Stimulated activated CD4-positive, alpha-beta T cell treated with anti-CD3 and anti-CD28 coated beads, Interleukin-4, amount 100 ng/mL, for 1 hour (primary cell): ENCODE results near the gene GLI1.

ENCODE experiments used
- DNase-seq: peaks from one replicate; pipeline ENCODE4 v3.0.0-alpha.2; 2020

The GLI1 gene

GRCh38 chr12:57461917-57462250 lies 2.3 kb downstream of the GLI1 start:
- no peak for DNase-seq

DNA sequence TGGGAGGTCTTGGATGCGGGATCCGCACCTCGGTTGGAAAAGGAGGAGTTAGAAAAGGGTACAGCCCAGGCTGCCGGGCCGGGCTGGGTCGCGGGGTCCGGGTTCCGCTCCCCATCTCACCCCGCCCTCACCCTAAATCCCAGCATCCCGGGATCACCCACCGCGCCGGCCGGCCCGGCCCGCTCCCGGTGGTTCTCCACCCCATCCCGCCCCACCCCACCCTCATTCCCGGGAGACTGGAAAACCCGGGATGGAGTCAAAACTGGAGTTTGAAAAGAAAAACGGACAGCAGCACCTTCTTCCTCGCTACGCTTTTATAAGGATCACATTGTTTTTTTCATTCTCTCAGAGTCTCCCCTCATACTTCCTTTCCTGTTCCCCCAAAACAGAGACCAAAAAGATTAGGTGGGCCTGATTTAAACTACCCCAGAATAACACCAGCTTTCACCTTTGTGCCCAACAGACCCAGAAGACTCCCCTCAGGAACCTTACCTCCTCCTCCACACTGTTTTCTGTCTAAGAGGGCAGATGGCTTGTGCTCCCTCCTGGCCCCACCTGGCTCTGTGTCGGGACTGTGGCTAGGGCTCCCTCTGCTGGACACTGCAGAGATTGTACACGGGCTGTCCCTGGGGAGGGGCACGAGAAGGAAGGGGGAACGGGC lies 2.8 kb downstream of the GLI1 start:
- DNase-seq: peak; percentile 87

GRCh38 chr12:57462912-57463253 lies 3.3 kb downstream of the GLI1 start:
- DNase-seq: no peak

- DNase-seq: no peak
Measured at GRCh38 chr12:57464569-57464968, 5.0 kb downstream of the GLI1 start.

- DNase-seq: no peak
Measured at GRCh38 chr12:57465030-57465746, 5.6 kb downstream of the GLI1 start.

GRCh38 chr12:57465747-57466505 lies 6.3 kb downstream of the GLI1 start:
- no peak for DNase-seq

- no peak for DNase-seq
Measured at GRCh38 chr12:57467212-57467874, 7.8 kb downstream of the GLI1 start.

DNA sequence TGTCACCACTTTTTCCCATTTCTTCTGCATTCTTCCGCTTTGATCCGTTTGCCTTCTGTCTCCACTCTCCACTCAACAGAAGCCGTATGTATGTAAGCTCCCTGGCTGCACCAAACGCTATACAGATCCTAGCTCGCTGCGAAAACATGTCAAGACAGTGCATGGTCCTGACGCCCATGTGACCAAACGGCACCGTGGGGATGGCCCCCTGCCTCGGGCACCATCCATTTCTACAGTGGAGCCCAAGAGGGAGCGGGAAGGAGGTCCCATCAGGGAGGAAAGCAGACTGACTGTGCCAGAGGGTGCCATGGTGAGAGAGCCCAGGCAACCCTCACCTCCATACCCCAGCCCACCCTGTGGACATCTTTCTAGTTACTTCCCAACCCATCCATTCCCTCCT lies 8.3 kb downstream of the GLI1 start:
- DNase-seq: no peak

GRCh38 chr12:57469296-57470164 lies 9.9 kb downstream of the GLI1 start:
- DNase-seq: no peak

DNA sequence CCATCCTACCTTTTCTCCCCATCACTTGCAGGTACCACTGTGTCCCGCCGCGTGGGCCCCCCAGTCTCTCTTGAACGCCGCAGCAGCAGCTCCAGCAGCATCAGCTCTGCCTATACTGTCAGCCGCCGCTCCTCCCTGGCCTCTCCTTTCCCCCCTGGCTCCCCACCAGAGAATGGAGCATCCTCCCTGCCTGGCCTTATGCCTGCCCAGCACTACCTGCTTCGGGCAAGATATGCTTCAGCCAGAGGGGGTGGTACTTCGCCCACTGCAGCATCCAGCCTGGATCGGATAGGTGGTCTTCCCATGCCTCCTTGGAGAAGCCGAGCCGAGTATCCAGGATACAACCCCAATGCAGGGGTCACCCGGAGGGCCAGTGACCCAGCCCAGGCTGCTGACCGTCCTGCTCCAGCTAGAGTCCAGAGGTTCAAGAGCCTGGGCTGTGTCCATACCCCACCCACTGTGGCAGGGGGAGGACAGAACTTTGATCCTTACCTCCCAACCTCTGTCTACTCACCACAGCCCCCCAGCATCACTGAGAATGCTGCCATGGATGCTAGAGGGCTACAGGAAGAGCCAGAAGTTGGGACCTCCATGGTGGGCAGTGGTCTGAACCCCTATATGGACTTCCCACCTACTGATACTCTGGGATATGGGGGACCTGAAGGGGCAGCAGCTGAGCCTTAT lies 10.8 kb downstream of the GLI1 start:
- DNase-seq: no peak

- DNase-seq: no peak
Measured at GRCh38 chr12:57470970-57471656, 11.5 kb downstream of the GLI1 start.

DNA sequence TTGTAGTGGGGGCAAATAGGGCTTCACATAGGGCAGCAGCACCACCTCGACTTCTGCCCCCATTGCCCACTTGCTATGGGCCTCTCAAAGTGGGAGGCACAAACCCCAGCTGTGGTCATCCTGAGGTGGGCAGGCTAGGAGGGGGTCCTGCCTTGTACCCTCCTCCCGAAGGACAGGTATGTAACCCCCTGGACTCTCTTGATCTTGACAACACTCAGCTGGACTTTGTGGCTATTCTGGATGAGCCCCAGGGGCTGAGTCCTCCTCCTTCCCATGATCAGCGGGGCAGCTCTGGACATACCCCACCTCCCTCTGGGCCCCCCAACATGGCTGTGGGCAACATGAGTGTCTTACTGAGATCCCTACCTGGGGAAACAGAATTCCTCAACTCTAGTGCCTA lies 12.1 kb downstream of the GLI1 start:
- DNase-seq: no peak

DNA sequence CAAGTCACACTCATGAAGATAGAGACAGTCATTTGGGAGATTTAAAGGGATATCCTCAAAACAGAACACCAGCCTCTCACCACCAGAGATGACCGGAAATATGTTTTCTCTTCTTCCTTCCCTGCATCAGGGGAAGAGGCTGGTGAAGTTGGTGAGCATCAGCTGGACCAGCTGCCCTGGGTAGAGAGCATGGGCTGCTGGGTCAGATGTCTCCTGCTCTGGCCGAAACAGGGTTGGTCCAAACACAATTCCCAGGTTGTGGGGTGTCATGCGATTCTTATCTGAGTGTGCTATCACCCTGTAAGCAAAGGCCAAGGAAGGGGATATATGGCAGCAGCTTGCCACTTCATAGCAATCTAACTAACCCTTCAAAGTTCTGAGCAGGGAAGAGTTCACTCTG lies 12.8 kb downstream of the GLI1 start:
- DNase-seq: no peak

DNA sequence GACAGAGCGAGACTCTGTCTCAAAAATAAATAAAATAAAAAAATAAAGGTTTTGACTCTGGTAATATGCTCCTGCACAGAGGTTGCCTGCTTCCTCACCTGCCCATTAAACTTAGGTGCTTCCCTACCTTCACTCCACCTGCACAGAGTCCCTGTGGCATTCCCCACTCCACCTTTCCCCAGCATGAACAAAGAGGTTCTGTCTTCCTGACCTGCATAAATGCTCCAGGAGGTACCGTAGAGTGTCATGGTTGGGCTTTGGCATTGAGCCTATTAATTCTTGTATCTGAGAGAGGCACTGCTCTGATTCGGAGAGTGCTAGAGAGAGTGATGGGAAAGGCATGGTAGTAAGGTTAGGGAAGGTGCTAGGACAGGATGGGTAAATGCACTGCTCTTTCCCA lies 13.8 kb downstream of the GLI1 start:
- no peak for DNase-seq

GRCh38 chr12:57473886-57474285 lies 14.3 kb downstream of the GLI1 start:
- DNase-seq: no peak

DNA sequence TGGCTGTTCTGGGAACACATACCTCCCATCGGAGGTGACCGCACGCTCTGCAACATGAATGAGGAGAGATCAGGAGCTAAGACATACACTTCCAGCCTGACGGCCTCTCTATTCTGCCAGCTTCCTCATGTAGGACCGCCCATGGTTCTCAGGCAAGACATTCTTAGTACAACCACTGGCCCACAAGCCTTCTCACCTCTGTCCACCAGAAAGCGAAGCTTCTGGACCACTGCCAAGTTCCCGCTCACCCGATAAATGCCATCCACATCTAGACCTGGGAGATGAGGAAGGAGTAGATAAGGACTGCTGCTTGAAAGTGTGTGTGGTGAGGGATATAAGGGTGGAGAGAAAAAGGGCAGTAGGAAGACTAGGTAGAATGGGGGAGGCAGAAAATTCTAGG lies 14.8 kb downstream of the GLI1 start:
- no peak for DNase-seq

- no peak for DNase-seq
Measured at GRCh38 chr12:57474862-57475261, 15.3 kb downstream of the GLI1 start.

GRCh38 chr12:57475271-57476161 lies 15.9 kb downstream of the GLI1 start:
- DNase-seq: no peak

DNA sequence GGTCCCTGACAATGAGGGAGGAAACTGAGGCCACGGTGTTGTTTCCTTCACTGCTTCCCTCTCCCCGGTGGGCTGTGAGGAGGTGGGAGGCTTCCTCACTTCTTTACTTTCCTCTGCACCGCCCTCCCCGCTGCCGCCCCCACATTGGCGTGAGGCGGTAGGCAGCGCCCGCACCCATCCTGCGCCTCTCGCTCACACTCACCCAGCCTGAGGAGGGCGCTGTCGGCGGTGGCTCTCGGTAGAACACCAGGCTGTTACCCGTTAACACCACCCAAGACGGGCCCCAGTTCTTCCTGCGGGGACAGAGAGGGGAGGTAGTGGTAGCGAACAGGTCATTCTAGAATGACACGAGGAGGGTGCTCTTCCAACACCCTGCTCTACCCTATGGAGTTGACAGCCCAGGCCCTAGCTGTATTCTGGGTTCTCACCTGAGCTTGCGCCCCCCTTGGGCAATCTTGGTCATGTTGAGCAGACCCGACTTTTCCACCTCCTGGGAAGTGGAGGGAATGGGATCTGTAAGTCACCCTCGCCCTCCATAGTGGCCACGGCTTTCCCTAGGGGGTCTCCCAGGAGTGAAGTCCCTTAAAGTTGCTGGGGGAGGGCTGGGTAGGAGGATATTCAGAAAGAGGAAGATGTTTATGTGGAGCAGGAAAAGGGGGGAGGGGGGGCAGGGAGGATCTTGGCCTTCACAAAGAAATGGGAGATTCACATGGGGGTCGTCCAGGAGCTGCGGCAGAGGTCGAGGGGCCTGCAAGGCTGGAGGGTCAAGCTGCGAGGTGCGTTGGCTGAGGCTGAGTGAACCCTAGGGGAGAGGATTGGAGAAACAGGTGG lies 16.8 kb downstream of the GLI1 start:
- DNase-seq: peak; percentile 77
